Esophagus squamous epithelium (tissue), 5 donors: Measurements from ENCODE around the gene GSTM3. TPM values are rescaled to one million over a fixed set of nuclear protein-coding genes. Genes with fewer than 3 reads are reported as not detected.

Source experiments
- DNase-seq: peaks from one replicate; lab custom pipeline; 2025; lab: John Stamatoyannopoulos, UW
- H3K27ac ChIP-seq, 4 donors: fragments of 200-600 bp; sonication (generic); one replicate each; pipeline ENCODE4 v1.5.1; 2016 to 2019; ENCODE audit warnings: mild to moderate bottlenecking in 1 of 4
- H3K27me3 ChIP-seq, 4 donors: fragments of 200-600 bp; sonication (generic); 1 replicate in 3 of 4; 2 replicates in 1 of 4; pipeline versions ENCODE4 v1.5.1 to v1.6.0; 2017 to 2021; ENCODE audit warnings: antibody characterized with exemption in 1 of 4
- H3K36me3 ChIP-seq, 3 donors: fragments of 200-600 bp; sonication (generic); one replicate each; pipeline ENCODE4 v1.5.1; 2016 to 2019
- H3K4me1 ChIP-seq, 3 donors: fragments of 200-600 bp; sonication (generic); one replicate each; pipeline ENCODE4 v1.5.1; 2017 to 2019
- H3K4me3 ChIP-seq, 4 donors: fragments of 200-600 bp; sonication (generic); 1 replicate in 3 of 4; 2 replicates in 1 of 4; pipeline ENCODE4 v1.5.1; 2016 to 2019; ENCODE audit warnings: mild to moderate bottlenecking in 2 of 4, moderate library complexity in 1 of 4
- H3K9me3 ChIP-seq, 3 donors: fragments of 200-600 bp; sonication (generic); one replicate each; pipeline ENCODE4 v1.5.1; 2016 to 2019
- CTCF ChIP-seq, 6 experiments: fragments of 450-650 bp in 4 of 6; fragments of 200-600 bp in 2 of 6; sonication (generic) in 2 of 6; IDR thresholded peaks; one replicate each; pipeline ENCODE4 v1.5.1; 2016 to 2019; ENCODE audit warnings: antibody characterized with exemption in 6 of 6, mild to moderate bottlenecking in 4 of 6, moderate library complexity in 4 of 6
- POLR2A ChIP-seq, 4 donors: fragments of 450-650 bp; IDR thresholded peaks; one replicate each; pipeline ENCODE4 v1.6.1; 2017; ENCODE audit warnings: antibody characterized with exemption in 4 of 4, mild to moderate bottlenecking in 4 of 4, moderate library complexity in 3 of 4
- WGBS, 2 donors: methylation state at CpG; one replicate each; pipeline ENCODE4 v1.1.5; 2018; 5-methylcytosine and 5-hydroxymethylcytosine counted together
- intact Hi-C: fragments of 100-400 bp; cut with DNase I; formaldehyde crosslinking; loops from one replicate; pipeline ENCODE4 v1.15.0; 2022
- total RNA-seq, 4 donors: library from RNA; depleted of rRNA; stranded (reverse); fragments of >200 nt; gene quantifications; one replicate each; pipeline ENCODE4 v1.1.0, GENCODE V29; 2016
- donor health status: DM: yes; HTN: yes; CAD: no.

Gene GSTM3
- total RNA-seq, 4 donors from 2014 or later, result 86.2 to 273 (median 150) TPM

GRCh38 chr1:109776206-109776835, 35.5 kb upstream of the GSTM3 start:
- no peak overlapping the region for H3K27ac ChIP-seq
- no peak for TF ChIP-seq POLR2A (IDR thresholded peaks at IDR 0.05)
- no peak for TF ChIP-seq CTCF (IDR thresholded peaks at IDR 0.05)

GRCh38 chr1:109775398-109775797, 34.6 kb upstream of the GSTM3 start:
- no peak for TF ChIP-seq CTCF (IDR thresholded peaks at IDR 0.05)
- no peak for TF ChIP-seq POLR2A (IDR thresholded peaks at IDR 0.05)
- Histone ChIP-seq H3K9me3 (no peaks in the 10 kb centered on the region), H3K4me1 (peaks cover 6 to 16% (median 9%) of the 10 kb centered on the region in 3 donors), H3K36me3 (no peaks in the 10 kb centered on the region), H3K27me3 (no peaks in the 10 kb centered on the region), H3K4me3 (no peak overlapping the region), H3K27ac (no peak overlapping the region)
- intact Hi-C loops, result no loop called here
- WGBS, 2 donors, result 36 to 57% methylated on average over 1 of the region's 1 CpG
- no peak for DNase-seq

More at GRCh38 chr1:109776206-109776835, 35.5 kb upstream of the GSTM3 start:
- Histone ChIP-seq H3K4me3 (no peak overlapping the region), H3K4me1 (peaks cover 6 to 16% (median 9%) of the 10 kb centered on the region in 3 donors), H3K27me3 (no peaks in the 10 kb centered on the region), H3K9me3 (no peaks in the 10 kb centered on the region), H3K36me3 (no peaks in the 10 kb centered on the region)
- intact Hi-C loops, result loop anchor here (2.0 kb wide), 1 partner anchor 208 kb away; the partner anchor contains the start of gene AHCYL1
- DNase-seq, result no peak
- WGBS, 2 donors, result 67 to 82% methylated on average over 3 to 6 of the region's 6 CpGs

DNA sequence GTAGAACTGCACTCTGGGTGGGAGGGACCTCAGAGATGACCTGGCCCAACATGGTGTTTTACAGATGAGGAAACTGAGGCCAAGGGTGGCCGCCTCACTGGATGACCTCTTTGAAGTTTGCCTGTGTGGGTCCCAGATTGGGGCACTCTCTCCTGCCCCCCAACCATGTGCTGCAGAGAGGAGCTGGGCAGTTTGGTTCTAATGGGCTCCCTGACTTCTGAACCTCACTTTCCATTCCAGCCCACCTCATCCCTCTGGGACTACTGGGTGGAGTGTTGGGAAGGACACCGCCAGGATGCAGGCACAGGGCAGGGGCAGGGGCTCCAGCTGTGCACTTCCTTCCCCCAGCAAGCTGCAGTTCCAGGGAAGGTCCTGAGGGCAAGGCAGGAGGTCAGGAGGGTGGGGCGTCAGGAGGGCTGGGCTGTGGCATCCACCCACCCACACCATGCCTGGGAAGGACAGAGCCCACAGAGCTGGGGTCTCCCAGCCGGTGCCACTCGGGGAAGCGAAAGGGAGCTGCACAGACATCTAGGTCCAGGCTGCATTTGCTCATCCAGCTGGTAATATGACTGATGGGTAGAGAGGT, 33.2 kb upstream of the GSTM3 start:
- Histone ChIP-seq H3K4me3 (no peak overlapping the region), H3K27ac (no peak overlapping the region), H3K36me3 (no peaks in the 10 kb centered on the region), H3K9me3 (no peaks in the 10 kb centered on the region), H3K4me1 (peaks cover 6 to 16% (median 9%) of the 10 kb centered on the region in 3 donors), H3K27me3 (no peaks in the 10 kb centered on the region)
- no peak for DNase-seq
- intact Hi-C loops, result loop anchor here (5.0 kb wide), 2 partner anchors 132 to 227 kb away; partner anchors contain the start of gene GNAI3
- TF ChIP-seq CTCF (IDR thresholded peaks at IDR 0.05) (peak in 1 of 6 experiments; percentile 78), POLR2A (IDR thresholded peaks at IDR 0.05) (no peak)
- 90% methylated on average over 2 of the region's 6 CpGs; no CpG with 5 or more reads in 1 of the 2 donors for WGBS, 2 donors

DNA sequence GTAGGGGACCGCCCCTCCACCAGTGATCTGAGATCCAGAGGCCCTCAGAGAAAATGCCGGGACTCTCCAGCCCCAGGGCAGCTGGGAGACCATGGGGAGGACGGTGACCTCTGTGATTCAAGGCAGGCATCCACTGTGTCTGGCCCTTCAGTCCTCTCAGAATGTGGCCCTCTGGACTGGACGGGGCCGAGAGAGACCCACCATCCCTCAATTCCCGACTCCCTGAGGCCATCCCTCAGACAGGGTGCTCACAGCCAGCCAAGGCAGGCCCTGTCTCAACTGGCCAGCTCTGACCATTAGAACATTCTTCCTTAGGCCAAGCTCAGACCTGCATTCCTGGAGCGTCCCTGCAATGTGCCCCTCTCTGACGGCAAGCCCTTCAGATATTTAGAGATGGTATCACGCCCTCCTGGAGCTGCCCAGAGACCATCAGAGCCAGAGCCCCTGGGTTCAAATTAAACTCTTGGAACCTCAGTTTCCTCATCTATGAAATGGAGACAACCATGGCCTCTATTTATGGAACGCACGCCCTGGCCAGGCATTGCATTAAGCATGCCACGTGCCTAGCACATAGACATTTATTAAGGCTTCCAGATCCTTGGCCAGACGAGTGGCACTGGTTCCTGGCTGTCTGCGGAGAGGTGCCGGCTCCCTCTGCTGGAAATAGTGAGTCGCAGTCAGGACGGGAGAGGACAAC, 32.5 kb upstream of the GSTM3 start:
- WGBS, 2 donors, result 1 to 70% methylated on average over 7 to 8 of the region's 17 CpGs
- TF ChIP-seq CTCF (IDR thresholded peaks at IDR 0.05) (peak in 5 of 6 experiments; percentile 84 to 97 (median 93)), POLR2A (IDR thresholded peaks at IDR 0.05) (no peak)

More for the DNA sequence above, 32.5 kb upstream of the GSTM3 start:
- H3K27me3 ChIP-seq, result no peaks in the 10 kb centered on the region
- intact Hi-C loops, result loop anchor here (5.0 kb wide), 2 partner anchors 131 to 226 kb away; partner anchors contain the start of gene GNAI3
- no peak overlapping the region for H3K4me3 ChIP-seq
- H3K36me3 ChIP-seq, result no peaks in the 10 kb centered on the region
- peak; percentile 18 for DNase-seq
- H3K9me3 ChIP-seq, result no peaks in the 10 kb centered on the region
- H3K27ac ChIP-seq, result no peak overlapping the region
- H3K4me1 ChIP-seq, result peaks cover 6 to 16% (median 9%) of the 10 kb centered on the region in 3 donors
